Activated B cell treated with CpG ODN at 0.5 μM for 24 hours (primary cell): Measurements from ENCODE around the gene CCDC88C. TPM values are rescaled to one million over a fixed set of nuclear protein-coding genes. Genes with fewer than 3 reads are reported as not detected.

Experiments
- ATAC-seq: fragments of 200-7000 bp; cut with Tn5 transposase; one replicate; pipeline ENCODE4 v1.10.0; 2021; ENCODE audit warnings: low read depth, mild to moderate bottlenecking, moderate library complexity
- CTCF ChIA-PET: fragments of 350-600 bp; sonication (Branson Sonifier 250); formaldehyde crosslinking; loops from one replicate; lab custom pipeline; 2021; ENCODE audit warnings: antibody characterized with exemption; lab: Charles Lee
- POLR2A ChIA-PET: fragments of 350-600 bp; sonication (Branson Sonifier 250); formaldehyde crosslinking; loops from one replicate; lab custom pipeline; 2021; ENCODE audit warnings: antibody characterized with exemption; lab: Charles Lee
- DNase-seq: peaks from one replicate; pipeline ENCODE4 v3.0.0; 2022
- H3K27ac Mint-ChIP-seq: one replicate; pipeline ENCODE4 v1.8.0; 2020; ENCODE audit warnings: mixed read lengths
- H3K27me3 Mint-ChIP-seq: one replicate; pipeline ENCODE4 v1.8.0; 2021; ENCODE audit warnings: mixed read lengths
- H3K36me3 Mint-ChIP-seq: one replicate; pipeline ENCODE4 v1.8.0; 2021; ENCODE audit warnings: low read depth, mixed read lengths
- H3K4me1 Mint-ChIP-seq: one replicate; pipeline ENCODE4 v1.8.0; 2021; ENCODE audit warnings: mixed read lengths
- H3K4me3 Mint-ChIP-seq: one replicate; pipeline ENCODE4 v1.8.0; 2020; ENCODE audit warnings: mild to moderate bottlenecking, mixed read lengths
- H3K9me3 Mint-ChIP-seq: one replicate; pipeline ENCODE4 v1.8.0; 2020; ENCODE audit warnings: mixed read lengths
- CTCF ChIP-seq: fragments of 200-600 bp; IDR thresholded peaks from one replicate; pipeline ENCODE4 v1.8.0; 2022; ENCODE audit warnings: antibody characterized with exemption, mild to moderate bottlenecking
- intact Hi-C: fragments of 100-400 bp; cut with micrococcal nuclease; formaldehyde crosslinking; loops from one replicate; pipeline ENCODE4 v1.15.1; 2024
- total RNA-seq: library from RNA; stranded (reverse); gene quantifications from 2 replicates; pipeline ENCODE4 v1.2.3, GENCODE V29; 2022

Gene CCDC88C
- total RNA-seq, 1 donor from 2014 or later: 164 TPM

- intact Hi-C loops: no loop called here
- H3K9me3 Mint-ChIP-seq: no peaks in the 10 kb centered on the region
- H3K36me3 Mint-ChIP-seq: peaks cover 47% of the 10 kb centered on the region
- DNase-seq (no peak), ATAC-seq (no peak)
- CTCF ChIA-PET: no interaction called here
- POLR2A ChIA-PET: interaction anchor here (1.0 kb wide), 1 partner anchor 8 kb away, joined by 3 read pairs; no protein-coding TSS in a partner anchor
- H3K27ac Mint-ChIP-seq: peak overlapping the region; percentile 63
- H3K27me3 Mint-ChIP-seq: no peaks in the 10 kb centered on the region
- peak overlapping the region; percentile 11 for H3K4me3 Mint-ChIP-seq
- no peak for TF ChIP-seq CTCF
- H3K4me1 Mint-ChIP-seq: peaks cover 85% of the 10 kb centered on the region
These were observed 35.6 kb downstream of the CCDC88C start for GRCh38 chr14:91381801-91382670.

- intact Hi-C loops: loop anchor here (1.0 kb wide), 1 partner anchor 17 kb away; no protein-coding TSS in a partner anchor
- POLR2A ChIA-PET: interaction anchor here (0.8 kb wide), 1 partner anchor 10 kb away, joined by 5 read pairs; no protein-coding TSS in a partner anchor
These were observed 36.8 kb downstream of the CCDC88C start for GRCh38 chr14:91380610-91381371.

GRCh38 chr14:91380123-91380522 is 37.5 kb downstream of the CCDC88C start:
- POLR2A ChIA-PET: interaction anchor here (0.8 kb wide), 1 partner anchor 11 kb away, joined by 5 read pairs; no protein-coding TSS in a partner anchor

More at GRCh38 chr14:91380610-91381371, 36.8 kb downstream of the CCDC88C start:
- CTCF ChIA-PET: no interaction called here
- H3K9me3 Mint-ChIP-seq: no peaks in the 10 kb centered on the region
- H3K36me3 Mint-ChIP-seq: peaks cover 45% of the 10 kb centered on the region
- H3K27ac Mint-ChIP-seq: peak overlapping the region; percentile 63
- DNase-seq (no peak), ATAC-seq (peak; percentile 34)
- TF ChIP-seq CTCF: no peak
- H3K4me3 Mint-ChIP-seq: peak overlapping the region; percentile 0
- H3K4me1 Mint-ChIP-seq: peaks cover 92% of the 10 kb centered on the region
- H3K27me3 Mint-ChIP-seq: no peaks in the 10 kb centered on the region

GRCh38 chr14:91379579-91379932 is 38.1 kb downstream of the CCDC88C start:
- no peaks in the 10 kb centered on the region for H3K27me3 Mint-ChIP-seq

More at GRCh38 chr14:91380123-91380522, 37.5 kb downstream of the CCDC88C start:
- Mint-ChIP-seq H3K36me3 (peaks cover 48% of the 10 kb centered on the region), H3K27ac (peak overlapping the region; percentile 63), H3K27me3 (no peaks in the 10 kb centered on the region), H3K4me3 (no peak overlapping the region), H3K4me1 (peaks cover 96% of the 10 kb centered on the region), H3K9me3 (no peaks in the 10 kb centered on the region)
- no peak for ATAC-seq
- DNase-seq: no peak
- intact Hi-C loops: loop anchor here (1.0 kb wide), 1 partner anchor 17 kb away; no protein-coding TSS in a partner anchor
- TF ChIP-seq CTCF: no peak
- CTCF ChIA-PET: no interaction called here

More at GRCh38 chr14:91379579-91379932, 38.1 kb downstream of the CCDC88C start:
- Mint-ChIP-seq H3K27ac (no peak overlapping the region), H3K36me3 (peaks cover 51% of the 10 kb centered on the region), H3K9me3 (no peaks in the 10 kb centered on the region), H3K4me3 (no peak overlapping the region), H3K4me1 (peaks cover 96% of the 10 kb centered on the region)
- intact Hi-C loops: no loop called here
- ATAC-seq (no peak), DNase-seq (no peak)
- no peak for TF ChIP-seq CTCF
- ChIA-PET CTCF (no interaction called here), POLR2A (no interaction called here)
